H1 (cell line): ENCODE data around the gene SLC22A23. TPM values are rescaled to one million over a fixed set of nuclear protein-coding genes. Genes with fewer than 3 reads are reported as not detected.

Experiments used
- CTCF ChIA-PET: fragments of 300-600 bp; sonication (Branson Sonifier 250); formaldehyde crosslinking; loops from one replicate; lab custom pipeline; 2021; ENCODE audit not compliant: partially characterized antibody; lab: Charles Lee
- POLR2A ChIA-PET: fragments of 300-600 bp; sonication (Branson Sonifier 250); formaldehyde crosslinking; loops from one replicate; lab custom pipeline; 2021; ENCODE audit warnings: inconsistent platforms; ENCODE audit not compliant: partially characterized antibody; lab: Charles Lee
- DNase-seq, 2 experiments: peaks; one replicate each; pipeline versions ENCODE4 v3.0.0 to v3.0.0-alpha.2; 2010 to 2022; ENCODE audit warnings: low spot score in 2 of 2, low read depth in 1 of 2, mixed read lengths in 1 of 2
- FAIRE-seq: peaks from 2 replicates; lab custom pipeline; 2011; peaks lifted over from hg19 to GRCh38; lab: Jason Lieb, UNC
- H2AFZ ChIP-seq: 2 replicates; pipeline ENCODE4 v1.8.1; 2012; ENCODE audit warnings: low read length, inconsistent platforms
- H2AK5ac ChIP-seq: 2 replicates; pipeline ENCODE4 v1.6.1; 2013; ENCODE audit warnings: low read depth, low read length
- H2BK120ac ChIP-seq: replicated peaks from 2 replicates; pipeline ENCODE3; 2013; ENCODE audit warnings: low read depth, low read length, inconsistent platforms
- H2BK12ac ChIP-seq: 2 replicates; pipeline ENCODE4 v1.6.1; 2013; ENCODE audit warnings: low read depth, low read length
- H2BK15ac ChIP-seq: 2 replicates; pipeline ENCODE4 v1.6.1; 2013; ENCODE audit warnings: low read length
- H2BK20ac ChIP-seq: 2 replicates; pipeline ENCODE4 v1.6.1; 2013; ENCODE audit warnings: low read length
- H2BK5ac ChIP-seq: 2 replicates; pipeline ENCODE4 v1.6.1; 2013; ENCODE audit warnings: low read depth, low read length
- H3K14ac ChIP-seq: 2 replicates; pipeline ENCODE4 v1.6.1; 2013; ENCODE audit warnings: inconsistent platforms; ENCODE audit not compliant: insufficient read length
- H3K18ac ChIP-seq: 2 replicates; pipeline ENCODE4 v1.6.1; 2013; ENCODE audit warnings: low read length; ENCODE audit errors: extremely low read depth
- H3K23ac ChIP-seq: 2 replicates; pipeline ENCODE4 v1.6.1; 2013; ENCODE audit warnings: inconsistent platforms; ENCODE audit not compliant: insufficient read length
- H3K23me2 ChIP-seq: 2 replicates; pipeline ENCODE4 v1.6.1; 2013; ENCODE audit warnings: low read depth, low read length
- H3K27ac ChIP-seq: 2 replicates; pipeline ENCODE4 v1.6.1; 2011; ENCODE audit warnings: low read depth, low read length, inconsistent platforms
- H3K27me3 ChIP-seq, 4 experiments: replicated peaks in 1 of 4; 1 replicate in 1 of 4; 2 replicates in 3 of 4; pipeline versions ENCODE4 v1.6.1 to v1.8.1; 2011 to 2013; ENCODE audit warnings: low read length in 3 of 4, mild to moderate bottlenecking in 3 of 4, inconsistent platforms in 2 of 4, mixed read lengths in 2 of 4, moderate library complexity in 1 of 4; ENCODE audit not compliant: control insufficient read depth in 3 of 4, insufficient read depth in 3 of 4; ENCODE audit errors: extremely low read depth in 1 of 4
- H3K36me3 ChIP-seq, 4 experiments: 2 replicates each; pipeline versions ENCODE4 v1.6.1 to v1.8.1; 2011 to 2013; ENCODE audit warnings: mild to moderate bottlenecking in 4 of 4, low read length in 3 of 4, moderate library complexity in 2 of 4, control low read depth in 1 of 4, inconsistent platforms in 1 of 4; ENCODE audit not compliant: insufficient read depth in 4 of 4, control insufficient read depth in 2 of 4
- H3K4ac ChIP-seq: replicated peaks from 2 replicates; pipeline ENCODE3; 2013; ENCODE audit warnings: low read length, low read depth, mixed read lengths, inconsistent platforms; ENCODE audit not compliant: insufficient read length
- H3K4me1 ChIP-seq, 4 experiments: replicated peaks in 1 of 4; 1 replicate in 1 of 4; 2 replicates in 3 of 4; pipeline versions ENCODE4 v1.6.1 to v1.8.1; 2011 to 2013; ENCODE audit warnings: low read length in 3 of 4, inconsistent platforms in 2 of 4, mixed read lengths in 1 of 4; ENCODE audit not compliant: insufficient read depth in 4 of 4, control insufficient read depth in 3 of 4
- H3K4me2 ChIP-seq, 2 experiments: 2 replicates each; pipeline versions ENCODE4 v1.6.1 to v1.8.1; 2011 to 2013; ENCODE audit warnings: low read depth in 2 of 2, low read length in 2 of 2, control low read depth in 1 of 2, inconsistent platforms in 1 of 2, mild to moderate bottlenecking in 1 of 2; ENCODE audit not compliant: insufficient read depth in 1 of 2
- H3K4me3 ChIP-seq, 4 experiments: fragments of 200-600, 300-600 bp in 1 of 4; sonication (generic), shearing (Covaris generic), sonication (Bioruptor Twin) in 1 of 4; 2 replicates each; pipeline versions ENCODE4 v1.5.1 to v1.8.1; 2011 to 2016; ENCODE audit warnings: low read length in 4 of 4, low read depth in 3 of 4, control low read depth in 2 of 4, inconsistent platforms in 2 of 4, mild to moderate bottlenecking in 2 of 4, mixed read lengths in 1 of 4, moderate library complexity in 1 of 4; ENCODE audit not compliant: insufficient read depth in 2 of 4; ENCODE audit errors: extremely low read depth in 1 of 4
- H3K56ac ChIP-seq: replicated peaks from 2 replicates; pipeline ENCODE3; 2013; ENCODE audit warnings: low read depth, mild to moderate bottlenecking, mixed read lengths, low read length, inconsistent platforms; ENCODE audit not compliant: insufficient read length
- H3K79me1 ChIP-seq: 2 replicates; pipeline ENCODE4 v1.6.1; 2013; ENCODE audit warnings: low read depth, low read length, control low read depth
- H3K79me2 ChIP-seq, 2 experiments: 2 replicates each; pipeline versions ENCODE4 v1.6.1 to v1.8.1; 2012 to 2013; ENCODE audit warnings: low read length in 2 of 2, mild to moderate bottlenecking in 2 of 2, inconsistent platforms in 1 of 2; ENCODE audit not compliant: insufficient read depth in 2 of 2, control insufficient read depth in 1 of 2
- H3K9ac ChIP-seq, 4 experiments: replicated peaks in 1 of 4; 1 replicate in 1 of 4; 2 replicates in 3 of 4; pipeline versions ENCODE4 v1.6.1 to v1.8.1; 2011 to 2013; ENCODE audit warnings: low read depth in 3 of 4, low read length in 3 of 4, control low read depth in 2 of 4, mild to moderate bottlenecking in 2 of 4, moderate library complexity in 2 of 4, inconsistent platforms in 1 of 4; ENCODE audit errors: extremely low read depth in 1 of 4
- H3K9me3 ChIP-seq, 2 experiments: 2 replicates each; pipeline versions ENCODE4 v1.6.1 to v1.8.1; 2012 to 2013; ENCODE audit warnings: mild to moderate bottlenecking in 2 of 2, moderate library complexity in 2 of 2, control low read depth in 1 of 2, inconsistent platforms in 1 of 2, low read depth in 1 of 2, low read length in 1 of 2, mixed read lengths in 1 of 2; ENCODE audit not compliant: insufficient read depth in 2 of 2
- H4K20me1 ChIP-seq, 2 experiments: replicated peaks in 1 of 2; 2 replicates each; pipeline versions ENCODE3 to v1.8.1; 2011 to 2013; ENCODE audit warnings: inconsistent platforms in 2 of 2, low read length in 2 of 2, mild to moderate bottlenecking in 1 of 2; ENCODE audit not compliant: insufficient read depth in 2 of 2, control insufficient read depth in 1 of 2
- H4K5ac ChIP-seq: 2 replicates; pipeline ENCODE4 v1.6.1; 2013; ENCODE audit warnings: low read length, low read depth, mixed read lengths, inconsistent platforms; ENCODE audit not compliant: insufficient read length
- H4K8ac ChIP-seq: 2 replicates; pipeline ENCODE4 v1.8.0; 2013; ENCODE audit warnings: mild to moderate bottlenecking, moderate library complexity, low read length, inconsistent platforms; ENCODE audit not compliant: insufficient read depth; ENCODE audit errors: extremely low read depth
- H4K91ac ChIP-seq: replicated peaks from 2 replicates; pipeline ENCODE3; 2013; ENCODE audit warnings: low read length, mixed read lengths, inconsistent platforms; ENCODE audit not compliant: insufficient read length
- CTBP2 ChIP-seq: IDR thresholded peaks from 2 replicates; pipeline ENCODE4 v1.7.0; 2011; ENCODE audit warnings: borderline replicate concordance, mild to moderate bottlenecking, moderate library complexity, mixed read lengths, low read length; ENCODE audit not compliant: insufficient read depth, insufficient read length
- EGR1 ChIP-seq: IDR thresholded peaks from 2 replicates; pipeline ENCODE4 v1.6.1; 2011; ENCODE audit warnings: low read depth, low read length, borderline replicate concordance
- GABPA ChIP-seq: IDR thresholded peaks from 2 replicates; pipeline ENCODE4 v1.6.1; 2011; ENCODE audit warnings: mild to moderate bottlenecking, low read length, moderate library complexity, borderline replicate concordance; ENCODE audit not compliant: insufficient read depth
- SP1 ChIP-seq: IDR thresholded peaks from 2 replicates; pipeline ENCODE4 v1.6.1; 2011; ENCODE audit warnings: low read depth, low read length
- WGBS, 2 experiments: shearing (Covaris generic) in 1 of 2; methylation state at CpG; one replicate each; pipeline versions ENCODE4 v1.1.6 to v1.1.7; 2013 to 2015; ENCODE audit warnings: low lambda C conversion rate in 2 of 2, mixed read lengths in 2 of 2, inconsistent platforms in 1 of 2, low coverage in 1 of 2, missing lambda C conversion rate in 1 of 2; ENCODE audit not compliant: insufficient replicate concordance in 2 of 2, insufficient coverage in 1 of 2, insufficient read length in 1 of 2; ENCODE audit errors: extremely low coverage in 1 of 2, missing lambda C conversion rate in 1 of 2; 5-methylcytosine and 5-hydroxymethylcytosine counted together
- polyA plus RNA-seq, 7 experiments: library from polyadenylated mRNA; depleted of rRNA in 3 of 7; stranded (reverse) in 5 of 7; unstranded in 2 of 7; fragments of >200 nt in 5 of 7; fragments of 200-250 nt in 2 of 7; gene quantifications; 1 replicate in 5 of 7; 2 replicates in 1 of 7; 4 replicates in 1 of 7; pipeline versions ENCODE4 v1.2.1 to v1.2.3, GENCODE V29; 2011 to 2013; ENCODE audit warnings: missing spikeins in 2 of 7, mixed read lengths in 2 of 7
- total RNA-seq: library from RNA; stranded (reverse); fragmentation: NEBNext Ultra II Directional; extraction: Animal tissue kit (Norgen Biotek cat#: 25700); gene quantifications from 2 replicates; pipeline ENCODE4 v1.2.1, GENCODE V29; 2021
- TF ChIP-seq, protein P1 (sequence below): IDR thresholded peaks from 2 replicates; pipeline ENCODE4 v1.6.1; 2011; ENCODE audit warnings: low read length, improper control_type of control experiment

Gene SLC22A23
- total and polyA plus RNA-seq, 2 of the 8 experiments (the other 6 are each of a cell fraction or from before 2014, with no cell fraction given) = 9.9 to 38.4 TPM

DNA sequence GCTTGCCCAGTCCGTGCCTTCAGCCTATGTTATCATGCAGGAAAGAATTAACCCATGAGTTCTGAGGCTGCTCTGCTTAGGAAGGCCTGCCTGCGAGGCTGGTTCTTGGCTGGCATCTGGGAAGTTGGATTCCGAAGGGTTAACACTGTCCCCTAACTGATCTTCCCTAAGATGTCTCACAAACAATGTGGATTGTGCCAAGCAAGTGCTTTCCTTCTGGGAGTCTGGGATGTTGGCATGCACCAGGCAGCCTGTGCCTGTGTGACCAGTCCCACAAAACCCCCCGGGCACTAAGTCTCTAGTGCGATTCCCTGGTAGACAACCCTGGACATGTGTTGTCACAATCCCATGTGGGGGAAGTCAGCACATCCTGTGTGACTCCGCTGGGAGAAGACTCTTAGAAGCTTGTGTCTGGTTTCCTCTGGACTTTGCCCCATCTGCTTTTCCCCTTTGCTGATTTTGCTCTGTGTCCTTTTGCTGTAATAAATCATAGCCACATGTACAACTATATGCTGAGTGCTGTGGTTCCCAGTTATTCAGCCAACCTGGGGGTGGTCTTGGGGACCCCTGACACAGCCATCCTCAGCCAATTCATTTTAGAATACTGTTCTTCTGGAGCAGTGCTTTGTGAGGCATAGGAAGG is 83.8 kb downstream of the SLC22A23 start:
- no peaks in the 10 kb centered on the region for H3K27me3 ChIP-seq
- no peak overlapping the region for H4K91ac ChIP-seq
- H3K9me3 ChIP-seq = no peaks in the 10 kb centered on the region
- H4K5ac ChIP-seq = no peak overlapping the region
- H3K23ac ChIP-seq = no peak overlapping the region
- H3K4me3 ChIP-seq = no peak overlapping the region
- no peaks in the 10 kb centered on the region for H3K36me3 ChIP-seq
- TF ChIP-seq, protein P1, sequence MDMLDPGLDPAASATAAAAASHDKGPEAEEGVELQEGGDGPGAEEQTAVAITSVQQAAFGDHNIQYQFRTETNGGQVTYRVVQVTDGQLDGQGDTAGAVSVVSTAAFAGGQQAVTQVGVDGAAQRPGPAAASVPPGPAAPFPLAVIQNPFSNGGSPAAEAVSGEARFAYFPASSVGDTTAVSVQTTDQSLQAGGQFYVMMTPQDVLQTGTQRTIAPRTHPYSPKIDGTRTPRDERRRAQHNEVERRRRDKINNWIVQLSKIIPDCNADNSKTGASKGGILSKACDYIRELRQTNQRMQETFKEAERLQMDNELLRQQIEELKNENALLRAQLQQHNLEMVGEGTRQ = no peak
- TF ChIP-seq GABPA = no peak
- TF ChIP-seq CTBP2 = no peak
- TF ChIP-seq SP1 = no peak
- TF ChIP-seq EGR1 = no peak
- ChIA-PET CTCF (interaction anchor here (0.6 to 4.0 kb wide), 19 partner anchors 8 to 959 kb away, joined by 3 to 20 read pairs (median 5); no protein-coding TSS in a partner anchor), POLR2A (no interaction called here)
- no peaks in the 10 kb centered on the region; the same call in 1 of the 2 replicates for H3K79me1 ChIP-seq
- H2BK5ac ChIP-seq = peak overlapping the region; percentile 20; the same call in 1 of the 2 replicates
- H3K79me2 ChIP-seq = 0 out of 4 replicates have a peak, but pooled peaks cover 0 to 6% of the 10 kb centered on the region in 2 experiments
- no peaks in the 10 kb centered on the region for H3K23me2 ChIP-seq
- H2BK15ac ChIP-seq = no peak overlapping the region
- H3K14ac ChIP-seq = no peak overlapping the region
- H2BK12ac ChIP-seq = no peak overlapping the region
- peaks cover 0 to 5% (median 3%) of the 10 kb centered on the region in 4 experiments; a peak in 4 of 7 replicates for H3K4me1 ChIP-seq
- no peak overlapping the region for H3K4ac ChIP-seq
- H3K18ac ChIP-seq = no peak overlapping the region
- no peak overlapping the region for H3K9ac ChIP-seq
- H3K4me2 ChIP-seq = no peak overlapping the region
- H4K8ac ChIP-seq = no peak overlapping the region
- no peak overlapping the region for H3K27ac ChIP-seq
- WGBS, 2 experiments = 78% methylated on average over 6 of the region's 6 CpGs; no CpG with 5 or more reads in 1 of the 2 experiments
- H3K56ac ChIP-seq = no peak overlapping the region
- no peak overlapping the region for H2AFZ ChIP-seq
- no peak overlapping the region for H2AK5ac ChIP-seq
- H2BK20ac ChIP-seq = no peak overlapping the region
- DNase-seq = no peak
- H2BK120ac ChIP-seq = no peak overlapping the region
- FAIRE-seq = no peak
- peaks cover 2 to 3% of the 10 kb centered on the region in 2 experiments for H4K20me1 ChIP-seq
